GM21423 (cell line): ENCODE data around the gene FXR2.
"Not testable (repeated sequence)": the region's sequence is repeated elsewhere in the genome, so short reads cannot be mapped to it uniquely, and the experiment has no call there.

ENCODE experiments used
- ATAC-seq: cut with Tn5 transposase; IDR thresholded peaks from one replicate; pipeline ENCODE4 v1.9.1; 2021; ENCODE audit warnings: mild to moderate bottlenecking, moderate library complexity; ENCODE audit not compliant: unreplicated experiment

Gene FXR2

GRCh38 chr17:7614425-7615264, at the start of gene FXR2:
Gene FXR2 (minus strand): TSS chr17:7614897. CDS start chr17:7614532, 365 bp downstream.
- ATAC-seq, result peak; percentile 86

GRCh38 chr17:7656958-7657609, 42.4 kb upstream of the FXR2 start:
- no peak for ATAC-seq

GRCh38 chr17:7655541-7655840, 40.8 kb upstream of the FXR2 start:
- ATAC-seq, result no peak

GRCh38 chr17:7654832-7655540, 40.3 kb upstream of the FXR2 start:
- ATAC-seq, result no peak

- no peak for ATAC-seq
Measured at GRCh38 chr17:7652388-7653356, 38.0 kb upstream of the FXR2 start.

- ATAC-seq, result no peak
Measured at GRCh38 chr17:7651665-7652387, 37.1 kb upstream of the FXR2 start.

- ATAC-seq, result no peak
Measured at GRCh38 chr17:7651097-7651664, 36.5 kb upstream of the FXR2 start.

- no peak for ATAC-seq
Measured at GRCh38 chr17:7650509-7651096, 35.9 kb upstream of the FXR2 start, which contains the start of gene ATP1B2. Gene ATP1B2 (plus strand): TSS chr17:7650926. CDS start chr17:7651519, 593 bp downstream.

- no peak for ATAC-seq
Measured at GRCh38 chr17:7647018-7647417, 32.3 kb upstream of the FXR2 start.

GRCh38 chr17:7646457-7646856, 31.8 kb upstream of the FXR2 start:
- no peak for ATAC-seq

- no peak for ATAC-seq
Measured at GRCh38 chr17:7644775-7645174, 30.1 kb upstream of the FXR2 start.

- not testable (repeated sequence) for ATAC-seq
Measured at GRCh38 chr17:7641635-7642034, 26.9 kb upstream of the FXR2 start.

GRCh38 chr17:7640783-7641182, 26.1 kb upstream of the FXR2 start:
- no peak for ATAC-seq

GRCh38 chr17:7636163-7636562, 21.5 kb upstream of the FXR2 start:
- no peak for ATAC-seq

- no peak for ATAC-seq
Measured at GRCh38 chr17:7634384-7634783, 19.7 kb upstream of the FXR2 start.

GRCh38 chr17:7633093-7633492, 18.4 kb upstream of the FXR2 start:
- ATAC-seq, result no peak

GRCh38 chr17:7632492-7632894, 17.8 kb upstream of the FXR2 start:
- no peak for ATAC-seq

GRCh38 chr17:7631398-7632380, 17.0 kb upstream of the FXR2 start:
- ATAC-seq, result no peak
